Measurements from ENCODE around the gene ESRRA.

ESRRA gene

DNA sequence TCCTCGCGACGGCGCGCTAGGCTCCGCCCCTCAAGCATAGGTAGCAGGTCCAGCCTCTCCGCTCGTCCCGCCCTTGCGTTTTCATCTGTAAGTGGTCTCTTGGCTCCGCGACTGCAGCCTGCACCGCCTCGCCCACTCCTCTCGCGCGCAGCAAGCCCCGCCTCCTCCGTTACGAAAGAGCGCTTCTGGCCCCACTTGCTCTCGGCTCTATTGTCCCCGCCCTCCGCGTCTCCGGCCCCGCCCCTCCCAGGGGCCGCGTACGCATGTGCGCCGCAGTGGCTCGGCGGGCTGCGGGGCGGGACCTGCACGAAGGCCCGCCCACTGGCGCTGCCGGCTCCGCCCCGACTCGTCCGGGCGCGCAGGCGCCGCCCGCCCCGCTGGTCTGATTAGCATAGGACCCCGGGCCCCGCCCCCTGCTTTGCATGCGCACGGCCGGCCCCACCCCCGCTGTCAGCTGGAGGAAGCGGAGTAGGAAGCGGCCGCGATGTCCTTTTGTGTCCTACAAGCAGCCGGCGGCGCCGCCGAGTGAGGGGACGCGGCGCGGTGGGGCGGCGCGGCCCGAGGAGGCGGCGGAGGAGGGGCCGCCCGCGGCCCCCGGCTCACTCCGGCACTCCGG, at the start of gene ESRRA:
ESRRA (plus strand) TSS at position 450 of the 616 bp plus-strand sequence. CDS start 1,656 bp downstream, outside the sequence.
- peak; percentile 100 for DNase-seq (ENCODE audit: low spot score)

DNA sequence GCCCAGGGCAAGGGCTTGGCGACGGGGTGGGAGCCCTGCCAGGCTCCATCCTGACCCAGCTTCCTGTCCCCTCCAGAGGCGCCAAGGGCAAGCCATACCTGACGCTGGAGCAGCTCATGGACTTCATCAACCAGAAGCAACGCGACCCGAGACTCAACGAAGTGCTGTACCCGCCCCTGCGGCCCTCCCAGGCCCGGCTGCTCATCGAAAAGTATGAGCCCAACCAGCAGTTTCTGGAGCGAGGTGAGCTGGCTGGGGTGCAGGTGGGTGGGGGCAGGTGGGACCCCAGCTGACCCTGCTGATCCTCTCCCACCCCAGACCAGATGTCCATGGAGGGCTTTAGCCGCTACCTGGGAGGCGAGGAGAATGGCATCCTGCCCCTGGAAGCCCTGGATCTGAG, 49.0 kb upstream of the ESRRA start:
- no peak for DNase-seq (ENCODE audit: low spot score)

DNA sequence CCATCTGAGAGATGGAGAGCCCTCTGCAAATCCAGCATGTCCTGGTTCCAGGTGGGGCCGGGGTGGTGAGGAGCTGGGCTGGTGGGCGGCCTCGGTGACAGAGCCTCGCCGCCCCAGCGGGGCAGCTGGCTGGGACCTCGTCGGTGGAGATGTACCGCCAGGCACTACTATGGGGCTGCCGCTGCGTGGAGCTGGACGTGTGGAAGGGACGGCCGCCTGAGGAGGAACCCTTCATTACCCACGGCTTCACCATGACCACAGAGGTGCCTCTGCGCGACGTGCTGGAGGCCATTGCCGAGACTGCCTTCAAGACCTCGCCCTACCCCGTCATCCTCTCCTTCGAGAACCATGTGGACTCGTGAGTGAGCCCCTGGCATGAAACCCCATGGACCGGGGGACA, 47.0 kb upstream of the ESRRA start:
- DNase-seq (ENCODE audit: low spot score), result no peak

DNA sequence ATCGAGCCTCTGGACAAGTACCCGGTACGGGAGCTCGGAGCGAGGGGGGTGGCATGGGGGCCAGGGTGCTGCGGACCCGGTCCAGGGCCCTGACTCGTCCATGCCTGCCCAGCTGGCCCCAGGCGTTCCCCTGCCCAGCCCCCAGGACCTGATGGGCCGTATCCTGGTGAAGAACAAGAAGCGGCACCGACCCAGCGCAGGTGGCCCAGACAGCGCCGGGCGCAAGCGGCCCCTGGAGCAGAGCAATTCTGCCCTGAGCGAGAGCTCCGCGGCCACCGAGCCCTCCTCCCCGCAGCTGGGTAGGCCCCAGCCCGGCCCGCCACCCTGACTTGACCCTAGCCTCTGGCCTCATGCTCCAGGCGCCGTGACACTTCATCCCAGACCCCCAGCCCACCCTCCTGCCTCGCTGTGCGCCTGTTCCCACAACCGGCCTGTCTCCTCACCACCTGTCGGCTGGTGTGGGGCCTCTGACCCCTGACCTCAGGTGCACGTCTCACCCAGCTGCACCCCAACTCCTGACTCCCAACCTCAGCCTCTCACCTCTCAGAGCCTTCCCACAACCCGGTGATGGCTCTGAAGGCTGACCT, 46.3 kb upstream of the ESRRA start:
- DNase-seq (ENCODE audit: low spot score), result no peak

DNA sequence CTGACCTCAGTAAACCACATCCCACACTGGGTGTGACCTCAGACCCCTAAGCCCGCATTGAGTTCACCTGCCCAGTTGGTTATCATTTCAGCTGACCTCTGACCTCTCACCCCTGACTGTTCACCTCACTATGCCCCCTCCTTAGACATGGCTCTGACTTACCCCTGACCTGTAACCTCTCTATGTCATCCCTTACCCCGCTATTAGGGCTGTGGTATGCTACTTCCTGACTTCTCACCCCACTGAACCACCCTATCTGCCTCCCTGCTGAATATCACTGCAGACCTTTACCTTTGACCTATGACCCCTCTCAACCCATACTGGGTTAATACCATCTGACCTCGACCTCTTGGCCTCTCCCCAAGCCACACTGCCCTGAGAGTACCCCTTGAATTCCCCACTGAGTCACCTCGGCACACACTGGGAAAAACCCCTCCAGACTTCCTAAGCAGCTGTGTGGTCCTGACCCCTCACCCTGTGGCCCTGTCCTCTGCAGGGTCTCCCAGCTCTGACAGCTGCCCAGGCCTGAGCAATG, 45.7 kb upstream of the ESRRA start:
- no peak for DNase-seq (ENCODE audit: low spot score)

DNA sequence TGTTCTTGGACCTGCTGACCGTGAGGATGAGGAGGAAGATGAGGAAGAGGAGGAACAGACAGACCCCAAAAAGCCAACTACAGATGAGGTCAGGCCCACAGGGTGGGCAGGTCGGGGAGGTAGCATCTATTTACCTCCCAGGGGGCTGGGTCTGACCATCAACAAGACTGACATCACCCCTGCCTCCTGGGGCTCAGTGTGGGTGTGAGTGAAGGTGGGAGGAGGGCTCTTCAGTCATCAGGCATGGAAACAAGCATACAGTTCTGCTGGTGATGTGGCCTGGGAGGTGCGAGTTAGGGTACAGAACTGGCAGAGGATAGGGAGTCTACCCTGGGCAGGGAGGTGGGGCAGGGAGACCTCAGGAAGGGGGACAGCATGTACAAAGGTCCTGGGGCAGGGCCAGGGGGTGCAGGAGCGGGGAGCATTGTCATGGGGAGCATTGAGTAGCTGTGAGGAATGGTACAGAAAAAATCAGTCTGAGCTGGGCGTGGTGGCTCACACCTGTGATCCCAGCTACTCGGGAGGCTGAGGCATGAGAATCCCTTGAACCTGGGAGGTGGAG, 45.1 kb upstream of the ESRRA start:
- DNase-seq (ENCODE audit: low spot score), result no peak

DNA sequence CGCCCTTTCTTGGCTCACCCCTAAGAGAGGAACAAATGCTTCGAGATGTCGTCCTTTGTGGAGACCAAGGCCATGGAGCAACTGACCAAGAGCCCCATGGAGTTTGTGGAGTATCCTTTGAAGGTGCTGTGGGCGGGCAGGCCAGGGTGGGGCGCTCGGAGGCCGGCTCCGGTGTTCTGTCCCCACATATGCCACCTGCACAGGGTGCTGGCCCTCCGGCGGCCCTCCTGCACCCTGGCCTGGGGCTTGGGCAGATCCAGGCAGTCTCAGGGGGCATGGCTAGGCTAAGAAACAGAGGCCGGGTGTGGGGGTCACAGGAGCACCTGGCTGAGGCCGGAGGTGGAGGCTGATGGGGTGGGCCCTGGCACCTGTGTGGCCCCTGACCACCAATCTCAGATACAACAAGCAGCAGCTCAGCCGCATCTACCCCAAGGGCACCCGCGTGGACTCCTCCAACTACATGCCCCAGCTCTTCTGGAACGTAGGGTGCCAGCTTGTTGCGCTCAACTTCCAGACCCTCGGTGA, 43.7 kb upstream of the ESRRA start:
- DNase-seq (ENCODE audit: low spot score), result no peak

DNA sequence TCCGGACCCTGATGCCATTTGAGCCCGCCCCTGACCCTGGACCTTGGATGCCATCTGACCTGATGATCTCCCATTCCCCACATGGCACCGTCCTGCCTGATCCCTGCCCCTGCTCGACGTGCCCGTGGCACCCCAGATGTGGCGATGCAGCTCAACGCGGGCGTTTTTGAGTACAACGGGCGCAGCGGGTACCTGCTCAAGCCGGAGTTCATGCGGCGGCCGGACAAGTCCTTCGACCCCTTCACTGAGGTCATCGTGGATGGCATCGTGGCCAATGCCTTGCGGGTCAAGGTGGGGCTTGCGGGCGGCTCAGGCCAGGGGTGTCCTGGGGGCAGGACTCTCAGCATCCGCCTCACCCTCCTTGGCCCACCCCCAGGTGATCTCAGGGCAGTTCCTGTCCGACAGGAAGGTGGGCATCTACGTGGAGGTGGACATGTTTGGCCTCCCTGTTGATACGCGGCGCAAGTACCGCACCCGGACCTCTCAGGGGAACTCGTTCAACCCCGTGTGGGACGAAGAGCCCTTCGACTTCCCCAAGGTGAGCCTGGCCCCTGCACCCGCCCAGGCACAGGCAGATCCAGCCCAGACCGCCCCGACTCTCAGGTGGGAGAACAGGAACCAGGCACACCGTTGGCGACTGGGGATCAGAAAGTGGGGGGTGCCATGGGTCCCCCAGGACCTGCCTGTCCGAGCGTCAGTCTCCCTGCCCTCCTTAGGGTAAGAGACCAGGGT, 42.9 kb upstream of the ESRRA start:
- no peak for DNase-seq (ENCODE audit: low spot score)

DNA sequence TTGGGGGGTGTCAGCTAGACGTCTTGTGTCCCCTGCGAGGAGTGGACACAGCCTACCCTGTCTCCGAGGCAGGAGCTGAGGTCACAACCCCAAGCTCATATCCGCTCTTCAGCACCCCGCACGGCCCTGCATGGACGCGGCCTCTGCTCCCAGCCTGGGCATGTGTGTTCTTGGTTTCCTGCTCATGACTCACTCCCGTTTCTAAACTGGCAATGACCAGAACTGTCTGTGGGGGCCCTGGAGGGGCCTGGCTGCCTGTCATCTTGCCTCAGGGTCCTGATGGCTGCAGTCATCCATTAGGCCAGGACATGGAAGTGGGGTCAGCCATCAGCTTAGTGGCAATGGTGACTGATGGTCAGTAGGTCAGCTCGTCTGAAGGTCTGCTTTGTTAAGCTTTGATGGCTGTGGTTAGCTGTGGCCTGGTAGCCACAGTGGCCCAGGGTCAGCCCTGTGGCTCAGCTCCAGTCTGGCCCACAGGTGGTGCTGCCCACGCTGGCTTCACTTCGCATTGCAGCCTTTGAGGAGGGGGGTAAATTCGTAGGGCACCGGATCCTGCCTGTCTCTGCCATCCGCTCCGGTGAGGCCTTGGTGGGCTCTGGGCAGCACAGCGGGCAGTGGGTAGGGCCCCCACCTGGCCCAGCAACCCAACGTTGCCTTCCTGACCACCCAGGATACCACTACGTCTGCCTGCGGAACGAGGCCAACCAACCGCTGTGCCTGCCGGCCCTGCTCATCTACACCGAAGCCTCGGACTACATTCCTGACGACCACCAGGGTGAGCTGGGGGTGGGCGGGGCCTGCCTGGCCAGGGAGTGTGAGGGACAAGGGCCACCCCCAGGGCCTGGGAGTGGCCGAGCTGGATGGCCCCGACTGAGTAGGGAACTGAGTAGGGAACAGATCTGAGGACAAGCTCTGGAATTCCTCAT, 42.0 kb upstream of the ESRRA start:
- DNase-seq (ENCODE audit: low spot score), result no peak

DNA sequence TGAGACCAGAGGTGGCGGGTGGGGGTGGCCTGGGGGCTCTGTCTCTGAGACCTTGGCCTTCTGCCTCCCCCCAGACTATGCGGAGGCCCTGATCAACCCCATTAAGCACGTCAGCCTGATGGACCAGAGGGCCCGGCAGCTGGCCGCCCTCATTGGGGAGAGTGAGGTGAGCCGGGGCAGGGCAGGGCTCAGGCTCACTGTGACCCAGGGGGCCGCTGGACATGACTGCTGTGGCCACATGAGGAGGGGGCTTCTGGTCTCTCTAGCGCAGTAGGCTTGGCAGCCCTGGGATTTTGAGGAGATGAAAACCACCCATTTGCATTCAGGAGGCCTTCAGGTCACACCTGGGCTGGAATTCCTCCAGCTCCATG, 41.4 kb upstream of the ESRRA start:
- DNase-seq (ENCODE audit: low spot score), result no peak

DNA sequence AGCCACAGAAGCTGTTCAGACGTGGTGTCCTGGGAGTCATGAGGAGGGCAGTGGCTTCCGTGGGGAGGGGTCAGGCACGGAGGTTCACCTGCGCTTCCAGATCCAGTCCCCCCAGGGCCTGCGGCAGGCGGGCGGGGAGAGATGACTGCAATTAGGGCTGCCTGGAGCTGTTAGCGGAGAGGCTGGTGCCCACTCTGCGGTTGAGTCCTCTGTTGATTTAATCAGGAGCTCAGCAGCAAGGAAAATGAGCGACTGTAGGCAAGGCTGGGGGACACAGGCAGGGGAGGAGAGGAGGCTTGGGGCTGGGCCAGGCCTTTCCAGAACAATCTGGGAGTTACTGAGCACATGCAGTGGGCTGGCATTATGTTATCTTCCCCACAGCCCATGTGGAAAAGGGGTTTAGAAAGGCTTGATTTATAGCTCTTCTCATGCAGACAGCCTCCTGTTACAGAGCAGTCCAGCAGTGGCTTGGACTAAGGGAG, 40.9 kb upstream of the ESRRA start:
- no peak for DNase-seq (ENCODE audit: low spot score)

DNA sequence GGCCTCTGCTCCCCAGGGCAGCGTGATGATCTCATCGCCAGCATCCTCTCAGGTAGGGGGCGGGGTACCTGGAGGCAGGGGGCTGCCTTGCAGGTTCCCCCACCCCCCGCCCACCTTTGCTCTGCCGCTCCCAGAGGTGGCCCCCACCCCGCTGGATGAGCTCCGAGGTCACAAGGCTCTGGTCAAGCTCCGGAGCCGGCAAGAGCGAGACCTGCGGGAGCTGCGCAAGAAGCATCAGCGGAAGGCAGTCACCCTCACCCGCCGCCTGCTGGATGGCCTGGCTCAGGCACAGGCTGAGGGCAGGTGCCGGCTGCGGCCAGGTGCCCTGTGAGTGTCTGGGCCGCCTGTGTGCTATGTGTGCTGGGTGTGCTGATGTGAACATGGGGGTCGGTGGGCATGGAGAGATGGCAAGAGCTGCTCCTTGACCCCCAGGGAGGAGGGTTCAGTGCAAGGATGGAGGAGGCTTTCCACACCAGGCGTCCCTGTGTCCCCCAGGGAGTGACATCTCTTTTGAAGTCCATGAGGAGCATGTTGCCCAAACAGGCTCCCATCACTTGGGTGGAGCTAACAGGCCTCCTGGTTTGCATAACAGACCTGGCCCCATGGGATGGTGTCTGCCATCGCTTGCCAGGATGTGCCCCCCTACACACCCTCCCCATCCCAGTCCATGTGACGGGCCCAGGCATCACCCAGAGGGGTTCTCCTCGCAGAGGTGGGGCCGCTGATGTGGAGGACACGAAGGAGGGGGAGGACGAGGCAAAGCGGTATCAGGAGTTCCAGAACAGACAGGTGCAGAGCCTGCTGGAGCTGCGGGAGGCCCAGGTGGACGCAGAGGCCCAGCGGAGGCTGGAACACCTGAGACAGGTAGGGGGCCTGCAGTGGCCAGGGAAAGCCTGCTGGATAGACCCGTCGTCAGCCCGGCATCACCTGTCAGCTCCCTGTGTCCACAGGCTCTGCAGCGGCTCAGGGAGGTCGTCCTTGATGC, 39.9 kb upstream of the ESRRA start:
- DNase-seq (ENCODE audit: low spot score), result no peak

DNA sequence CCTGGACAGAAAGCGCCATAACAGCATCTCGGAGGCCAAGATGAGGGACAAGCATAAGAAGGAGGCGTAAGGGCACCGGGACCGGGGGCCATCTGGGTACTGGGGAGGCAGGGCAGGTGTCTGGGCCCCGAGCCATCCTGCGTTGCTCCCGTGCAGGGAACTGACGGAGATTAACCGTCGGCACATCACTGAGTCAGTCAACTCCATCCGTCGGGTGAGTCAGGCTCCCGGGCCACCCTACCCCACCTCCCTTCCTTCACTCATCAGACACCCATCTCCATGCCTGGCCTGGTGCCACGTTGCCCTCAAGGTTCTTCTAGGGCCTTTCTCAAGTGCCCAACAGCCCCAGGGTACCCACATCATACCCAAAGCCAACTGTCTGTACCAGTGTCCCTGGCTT, 39.0 kb upstream of the ESRRA start:
- no peak for DNase-seq (ENCODE audit: low spot score)

DNA sequence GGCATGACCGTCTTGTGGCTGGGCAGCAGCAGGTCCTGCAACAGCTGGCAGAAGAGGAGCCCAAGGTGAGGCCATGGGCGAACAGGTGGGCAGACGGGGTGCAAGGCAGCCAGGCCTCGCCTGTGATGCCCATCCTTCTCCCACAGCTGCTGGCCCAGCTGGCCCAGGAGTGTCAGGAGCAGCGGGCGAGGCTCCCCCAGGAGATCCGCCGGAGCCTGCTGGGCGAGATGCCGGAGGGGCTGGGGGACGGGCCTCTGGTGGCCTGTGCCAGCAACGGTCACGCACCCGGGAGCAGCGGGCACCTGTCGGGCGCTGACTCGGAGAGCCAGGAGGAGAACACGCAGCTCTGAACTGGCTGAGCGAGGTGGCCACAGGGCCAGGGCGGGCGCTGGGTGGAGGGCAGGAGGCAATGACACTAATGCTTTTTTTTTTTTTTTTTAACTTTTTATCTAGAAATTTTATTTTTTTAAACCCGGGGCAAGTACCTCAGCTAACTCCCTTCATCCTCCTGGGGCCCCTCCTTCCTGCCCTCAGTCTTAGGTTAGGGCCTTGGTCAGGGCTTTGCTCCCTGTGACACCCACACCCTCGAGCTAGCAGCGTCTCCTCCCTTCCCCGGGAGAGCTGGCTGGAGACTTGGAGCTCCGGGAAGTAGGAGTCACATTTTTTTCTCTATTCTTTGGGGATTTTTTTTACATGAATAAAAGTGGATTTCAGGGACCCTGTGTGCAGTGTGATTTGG, 37.9 kb upstream of the ESRRA start:
- DNase-seq (ENCODE audit: low spot score), result no peak

DNA sequence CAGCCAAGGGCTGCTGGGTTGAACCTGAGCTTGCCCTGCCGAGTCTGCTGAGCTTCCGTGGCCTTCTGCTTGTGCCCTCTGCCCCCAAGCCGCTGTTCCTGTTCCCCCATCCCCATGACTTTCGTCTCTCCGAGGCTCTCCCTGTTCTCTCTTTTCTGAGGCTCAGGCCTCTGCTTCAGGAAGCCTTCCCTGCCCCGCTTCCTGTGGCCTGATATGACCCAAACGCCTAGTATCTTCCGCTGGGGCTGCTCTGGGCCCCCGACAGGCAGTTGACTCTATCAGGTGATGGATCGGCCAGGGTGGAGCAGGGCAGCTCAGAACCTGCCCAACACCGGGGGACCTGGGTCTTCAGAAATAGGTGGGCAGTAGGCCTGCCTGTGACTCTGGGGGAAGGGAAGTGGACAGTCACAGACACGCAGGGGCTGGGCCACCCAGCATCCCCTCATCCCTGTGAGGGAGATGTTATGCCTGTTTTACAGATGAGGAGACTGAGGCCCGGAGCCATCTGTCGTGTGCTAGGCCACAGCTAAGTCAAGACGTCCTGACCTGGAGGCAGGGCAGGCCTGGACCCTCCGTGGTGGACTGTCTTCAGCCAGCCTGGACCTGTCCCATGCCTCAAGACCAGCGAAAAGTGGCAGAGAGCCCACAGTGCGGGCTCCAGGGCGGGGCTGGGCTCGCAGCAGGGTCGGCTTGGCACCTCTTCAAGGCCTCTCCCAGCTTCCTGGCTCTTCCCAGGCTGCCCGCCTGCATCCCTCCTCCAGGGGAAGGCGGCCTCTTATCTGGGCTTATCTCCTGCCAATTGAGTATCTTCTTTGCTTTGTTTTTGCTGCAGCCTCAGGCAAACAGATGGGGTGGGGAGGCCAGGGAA, 37.1 kb upstream of the ESRRA start:
- no peak for DNase-seq (ENCODE audit: low spot score)

DNA sequence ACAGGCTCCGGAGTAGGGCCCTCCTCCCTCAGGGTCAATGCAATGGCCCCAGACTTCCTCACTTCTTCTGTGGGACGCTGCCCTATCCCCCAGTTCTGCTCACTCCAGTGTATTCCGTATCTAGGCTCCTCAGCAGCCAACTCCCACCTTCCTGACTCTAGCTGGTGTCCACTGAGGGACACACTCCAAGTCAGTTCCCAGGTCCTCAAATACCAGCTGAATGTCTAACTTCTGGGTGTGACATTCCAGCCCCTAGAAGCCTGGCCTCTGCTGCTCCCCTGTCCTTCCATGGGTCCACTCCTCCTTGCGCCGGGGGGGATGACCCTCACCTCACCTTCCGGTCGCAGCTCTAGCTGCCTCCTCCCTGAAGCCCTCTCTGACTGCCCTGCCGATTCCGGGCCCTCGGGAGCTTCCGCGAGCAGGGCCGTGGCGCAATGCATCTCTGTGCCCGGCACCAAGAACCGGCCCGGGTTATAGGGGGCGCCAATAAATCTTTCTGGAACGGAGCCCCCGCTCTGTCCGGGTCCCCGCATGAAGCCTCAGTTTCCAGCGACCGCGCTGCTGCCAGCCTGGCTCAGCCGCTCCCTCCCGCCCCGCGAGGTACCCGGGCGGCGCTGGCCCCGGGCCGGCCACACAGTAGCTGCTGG, 36.3 kb upstream of the ESRRA start:
- DNase-seq (ENCODE audit: low spot score), result no peak

DNA sequence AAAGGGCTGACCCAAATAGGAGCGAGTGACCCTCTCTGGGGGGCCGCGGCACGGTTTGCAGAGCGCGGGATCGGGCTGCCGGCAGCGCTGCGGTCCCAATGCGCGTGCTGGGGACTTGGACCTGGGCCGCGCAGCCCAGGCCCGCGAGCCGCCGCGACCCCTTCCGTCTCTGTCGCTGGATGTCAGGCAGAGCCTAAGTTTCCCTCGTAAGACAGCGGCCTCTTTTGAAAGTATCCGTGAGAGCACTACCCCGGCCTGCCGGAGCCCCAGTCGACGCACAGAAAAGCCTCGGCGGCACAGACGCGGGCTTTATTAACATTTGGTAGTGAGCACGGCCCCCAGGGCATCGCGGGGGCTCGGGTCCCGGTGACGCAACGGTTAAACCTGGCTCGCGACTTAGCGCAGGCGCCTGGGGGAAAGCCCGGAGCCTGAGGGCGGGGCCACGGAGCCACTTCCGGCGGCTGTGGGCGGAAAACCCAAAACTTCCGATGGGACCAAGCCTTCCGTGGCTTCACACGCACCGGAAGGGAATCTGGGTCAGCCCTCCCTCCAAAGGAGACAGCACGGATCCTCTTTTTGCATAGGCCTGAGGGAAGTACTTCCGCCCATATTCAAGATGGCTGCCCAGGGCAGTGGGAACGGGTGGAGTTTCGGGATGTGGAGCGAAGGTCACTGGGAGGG, 35.6 kb upstream of the ESRRA start:
- peak; percentile 99 for DNase-seq (ENCODE audit: low spot score)
